Measurements from ENCODE around the gene CACHD1.

Gene CACHD1

GRCh38 chr1:64469977-64470664, at the start of gene CACHD1:
Gene CACHD1, plus strand, starts transcription at chr1:64470129. Its CDS starts 616 bp downstream, at chr1:64470745.
- peak; percentile 35 to 66 for DNase-seq (ENCODE audit: low read depth in 1 of 2, low spot score in 1 of 2)

GRCh38 chr1:64421377-64421776, 48.6 kb upstream of the CACHD1 start:
- no peak for DNase-seq (ENCODE audit: low read depth in 1 of 2, low spot score in 1 of 2)

- DNase-seq (ENCODE audit: low read depth in 1 of 2, low spot score in 1 of 2), result no peak
These were observed 46.4 kb upstream of the CACHD1 start for GRCh38 chr1:64423526-64423925.

- DNase-seq (ENCODE audit: low read depth in 1 of 2, low spot score in 1 of 2), result no peak
These were observed 45.5 kb upstream of the CACHD1 start for GRCh38 chr1:64424412-64424811.

- DNase-seq (ENCODE audit: low read depth in 1 of 2, low spot score in 1 of 2), result no peak
These were observed 44.4 kb upstream of the CACHD1 start for GRCh38 chr1:64425521-64425920.

- no peak for DNase-seq (ENCODE audit: low read depth in 1 of 2, low spot score in 1 of 2)
These were observed 43.2 kb upstream of the CACHD1 start for GRCh38 chr1:64426681-64427080.

GRCh38 chr1:64427879-64428278, 42.0 kb upstream of the CACHD1 start:
- no peak for DNase-seq (ENCODE audit: low read depth in 1 of 2, low spot score in 1 of 2)

GRCh38 chr1:64433308-64433707, 36.6 kb upstream of the CACHD1 start:
- DNase-seq (ENCODE audit: low read depth in 1 of 2, low spot score in 1 of 2), result no peak

GRCh38 chr1:64433747-64434146, 36.2 kb upstream of the CACHD1 start:
- no peak for DNase-seq (ENCODE audit: low read depth in 1 of 2, low spot score in 1 of 2)

- no peak for DNase-seq (ENCODE audit: low read depth in 1 of 2, low spot score in 1 of 2)
These were observed 34.9 kb upstream of the CACHD1 start for GRCh38 chr1:64435000-64435399.

GRCh38 chr1:64437453-64437852, 32.5 kb upstream of the CACHD1 start:
- DNase-seq (ENCODE audit: low read depth in 1 of 2, low spot score in 1 of 2), result no peak

- DNase-seq (ENCODE audit: low read depth in 1 of 2, low spot score in 1 of 2), result no peak
These were observed 29.6 kb upstream of the CACHD1 start for GRCh38 chr1:64440183-64440826.

- DNase-seq (ENCODE audit: low read depth in 1 of 2, low spot score in 1 of 2), result no peak
These were observed 18.5 kb upstream of the CACHD1 start for GRCh38 chr1:64451440-64451839.

GRCh38 chr1:64453688-64454087, 16.2 kb upstream of the CACHD1 start:
- DNase-seq (ENCODE audit: low read depth in 1 of 2, low spot score in 1 of 2), result no peak

- DNase-seq (ENCODE audit: low read depth in 1 of 2, low spot score in 1 of 2), result no peak
These were observed 11.0 kb upstream of the CACHD1 start for GRCh38 chr1:64458915-64459314.

GRCh38 chr1:64459743-64460142, 10.2 kb upstream of the CACHD1 start:
- no peak for DNase-seq (ENCODE audit: low read depth in 1 of 2, low spot score in 1 of 2)

- no peak for DNase-seq (ENCODE audit: low read depth in 1 of 2, low spot score in 1 of 2)
These were observed 3.9 kb upstream of the CACHD1 start for GRCh38 chr1:64466033-64466432.

- no peak for DNase-seq (ENCODE audit: low read depth in 1 of 2, low spot score in 1 of 2)
These were observed 583 bp upstream of the CACHD1 start for GRCh38 chr1:64469116-64469976.

- DNase-seq (ENCODE audit: low read depth in 1 of 2, low spot score in 1 of 2), result no peak
These were observed 812 bp downstream of the CACHD1 start for GRCh38 chr1:64470665-64471217.

- no peak for DNase-seq (ENCODE audit: low read depth in 1 of 2, low spot score in 1 of 2)
These were observed 1.5 kb downstream of the CACHD1 start for GRCh38 chr1:64471218-64472039.

- no peak for DNase-seq (ENCODE audit: low read depth in 1 of 2, low spot score in 1 of 2)
These were observed 2.1 kb downstream of the CACHD1 start for GRCh38 chr1:64472040-64472376.
